ENCODE results near the gene OGFR.

The OGFR gene

GRCh38 chr20:62772990-62773844 lies 31.4 kb upstream of the OGFR start:
- no peaks in the 10 kb centered on the region for H3K27me3 ChIP-seq (ENCODE audit: control insufficient read depth, low read length)
- H3K9me2 ChIP-seq (replicated peaks; ENCODE audit: control insufficient read depth, low read length) = no peaks in the 10 kb centered on the region
- no peak overlapping the region for H3K27ac ChIP-seq (ENCODE audit: low read depth, low read length)
- H3K9me3 ChIP-seq (ENCODE audit: control insufficient read depth, insufficient read depth, low read length) = no peaks in the 10 kb centered on the region
- H4K20me1 ChIP-seq (ENCODE audit: control insufficient read depth, insufficient read depth, low read depth, low read length) = no peaks in the 10 kb centered on the region
- no peaks in the 10 kb centered on the region for H3K79me2 ChIP-seq (ENCODE audit: control insufficient read depth, low read length)
- no peak overlapping the region for H3K4me2 ChIP-seq (ENCODE audit: low read length)
- H3K4me1 ChIP-seq (ENCODE audit: control insufficient read depth, low read length) = peaks cover 25% of the 10 kb centered on the region
- TF ChIP-seq EZH2phosphoT487 (IDR thresholded peaks at IDR 0.05; ENCODE audit: borderline replicate concordance, low read length) (no peak), CTCF (IDR thresholded peaks at IDR 0.05; ENCODE audit: low read depth, low read length, poor library complexity, severe bottlenecking) (no peak)
- no peaks in the 10 kb centered on the region for H3F3A ChIP-seq (ENCODE audit: control insufficient read depth, insufficient read depth)
- no peak overlapping the region for H3K4me3 ChIP-seq (ENCODE audit: low read length)
- H3K36me3 ChIP-seq (ENCODE audit: control insufficient read depth, low read length) = no peaks in the 10 kb centered on the region

- no peak for TF ChIP-seq EZH2phosphoT487 (IDR thresholded peaks at IDR 0.05; ENCODE audit: borderline replicate concordance, low read length)
- no peak for TF ChIP-seq CTCF (IDR thresholded peaks at IDR 0.05; ENCODE audit: low read depth, low read length, poor library complexity, severe bottlenecking)
- peaks cover 25% of the 10 kb centered on the region for H3K4me1 ChIP-seq (ENCODE audit: control insufficient read depth, low read length)
- H3K4me2 ChIP-seq (ENCODE audit: low read length) = no peak overlapping the region
- no peaks in the 10 kb centered on the region for H3K27me3 ChIP-seq (ENCODE audit: control insufficient read depth, low read length)
- no peaks in the 10 kb centered on the region for H4K20me1 ChIP-seq (ENCODE audit: control insufficient read depth, insufficient read depth, low read depth, low read length)
- H3K36me3 ChIP-seq (ENCODE audit: control insufficient read depth, low read length) = no peaks in the 10 kb centered on the region
- H3K9me3 ChIP-seq (ENCODE audit: control insufficient read depth, insufficient read depth, low read length) = no peaks in the 10 kb centered on the region
- no peak overlapping the region for H3K4me3 ChIP-seq (ENCODE audit: low read length)
- H3F3A ChIP-seq (ENCODE audit: control insufficient read depth, insufficient read depth) = no peaks in the 10 kb centered on the region
- H3K9me2 ChIP-seq (replicated peaks; ENCODE audit: control insufficient read depth, low read length) = no peaks in the 10 kb centered on the region
- H3K79me2 ChIP-seq (ENCODE audit: control insufficient read depth, low read length) = no peaks in the 10 kb centered on the region
- no peak overlapping the region for H3K27ac ChIP-seq (ENCODE audit: low read depth, low read length)
Measured at GRCh38 chr20:62773845-62774714, 30.6 kb upstream of the OGFR start.

- Histone ChIP-seq H3K79me2 (ENCODE audit: control insufficient read depth, low read length) (no peaks in the 10 kb centered on the region), H3K4me2 (ENCODE audit: low read length) (no peak overlapping the region), H3K4me1 (ENCODE audit: control insufficient read depth, low read length) (peaks cover 25% of the 10 kb centered on the region), H3K27me3 (ENCODE audit: control insufficient read depth, low read length) (no peaks in the 10 kb centered on the region), H3K9me2 (replicated peaks; ENCODE audit: control insufficient read depth, low read length) (no peaks in the 10 kb centered on the region), H3K4me3 (ENCODE audit: low read length) (no peak overlapping the region), H4K20me1 (ENCODE audit: control insufficient read depth, insufficient read depth, low read depth, low read length) (no peaks in the 10 kb centered on the region), H3K27ac (ENCODE audit: low read depth, low read length) (no peak overlapping the region), H3F3A (ENCODE audit: control insufficient read depth, insufficient read depth) (no peaks in the 10 kb centered on the region), H3K9me3 (ENCODE audit: control insufficient read depth, insufficient read depth, low read length) (no peaks in the 10 kb centered on the region), H3K36me3 (ENCODE audit: control insufficient read depth, low read length) (no peaks in the 10 kb centered on the region)
- no peak for TF ChIP-seq EZH2phosphoT487 (IDR thresholded peaks at IDR 0.05; ENCODE audit: borderline replicate concordance, low read length)
- TF ChIP-seq CTCF (IDR thresholded peaks at IDR 0.05; ENCODE audit: low read depth, low read length, poor library complexity, severe bottlenecking) = no peak
Measured at GRCh38 chr20:62774762-62775161, 29.9 kb upstream of the OGFR start.

Data from DOHH2 (cell line).